Ovary (tissue), 3 donors: ENCODE results near the gene PPDPF.

Experiments
- EP300 ChIP-seq: sonication (generic); formaldehyde crosslinking; IDR thresholded peaks from one replicate; pipeline ENCODE4 v1.6.1; 2017; ENCODE audit warnings: antibody characterized with exemption
- TF ChIP-seq, protein P1 (sequence below), 3 donors: fragments of 450-650 bp in 2 of 3; fragments of 200-600 bp in 1 of 3; IDR thresholded peaks; one replicate each; pipeline versions ENCODE4 v1.5.1 to v1.8.0; 2016 to 2022; ENCODE audit warnings: antibody characterized with exemption in 3 of 3, mild to moderate bottlenecking in 1 of 3
- donor health status: DM: no; HTN: no; CAD: no.

GRCh38 chr20:63492518-63492917 is 28.0 kb upstream of the PPDPF start:
- TF ChIP-seq, protein P1, sequence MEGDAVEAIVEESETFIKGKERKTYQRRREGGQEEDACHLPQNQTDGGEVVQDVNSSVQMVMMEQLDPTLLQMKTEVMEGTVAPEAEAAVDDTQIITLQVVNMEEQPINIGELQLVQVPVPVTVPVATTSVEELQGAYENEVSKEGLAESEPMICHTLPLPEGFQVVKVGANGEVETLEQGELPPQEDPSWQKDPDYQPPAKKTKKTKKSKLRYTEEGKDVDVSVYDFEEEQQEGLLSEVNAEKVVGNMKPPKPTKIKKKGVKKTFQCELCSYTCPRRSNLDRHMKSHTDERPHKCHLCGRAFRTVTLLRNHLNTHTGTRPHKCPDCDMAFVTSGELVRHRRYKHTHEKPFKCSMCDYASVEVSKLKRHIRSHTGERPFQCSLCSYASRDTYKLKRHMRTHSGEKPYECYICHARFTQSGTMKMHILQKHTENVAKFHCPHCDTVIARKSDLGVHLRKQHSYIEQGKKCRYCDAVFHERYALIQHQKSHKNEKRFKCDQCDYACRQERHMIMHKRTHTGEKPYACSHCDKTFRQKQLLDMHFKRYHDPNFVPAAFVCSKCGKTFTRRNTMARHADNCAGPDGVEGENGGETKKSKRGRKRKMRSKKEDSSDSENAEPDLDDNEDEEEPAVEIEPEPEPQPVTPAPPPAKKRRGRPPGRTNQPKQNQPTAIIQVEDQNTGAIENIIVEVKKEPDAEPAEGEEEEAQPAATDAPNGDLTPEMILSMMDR (IDR thresholded peaks at IDR 0.05): no peak
- no peak for TF ChIP-seq EP300
